Measurements from ENCODE around the gene OR13F1.

Gene OR13F1

GRCh38 chr9:104539275-104539674 is 35.2 kb downstream of the OR13F1 start:
- no peak overlapping the region for H3K4me3 ChIP-seq (replicated peaks in 1 of 2; ENCODE audit: low read depth in 2 of 2, low read length in 2 of 2)
- TF ChIP-seq CTCF (IDR thresholded peaks at IDR 0.05; ENCODE audit: low read depth, low read length): no peak
- no peak for DNase-seq (ENCODE audit: low read depth in 2 of 2)

- no peak for TF ChIP-seq CTCF (IDR thresholded peaks at IDR 0.05; ENCODE audit: low read depth, low read length)
- no peak overlapping the region for H3K4me3 ChIP-seq (replicated peaks in 1 of 2; ENCODE audit: low read depth in 2 of 2, low read length in 2 of 2)
- DNase-seq (ENCODE audit: low read depth in 2 of 2): no peak
These were observed 40.6 kb downstream of the OR13F1 start for GRCh38 chr9:104544644-104545043.

GRCh38 chr9:104553261-104553660 is 49.2 kb downstream of the OR13F1 start:
- H3K4me3 ChIP-seq (replicated peaks in 1 of 2; ENCODE audit: low read depth in 2 of 2, low read length in 2 of 2): no peak overlapping the region
- peak in 1 of 2 donors; percentile 24 for DNase-seq (ENCODE audit: low read depth in 2 of 2)
- TF ChIP-seq CTCF (IDR thresholded peaks at IDR 0.05; ENCODE audit: low read depth, low read length): no peak

Data from cardiac fibroblast (primary cell).